Activated naive CD8-positive, alpha-beta T cell treated with anti-CD3 and anti-CD28 coated beads, Interleukin-2, amount 10 ng/mL, durations not matched to agents 7 days and 5 days (primary cell): ENCODE results near the gene USP16. TPM values are rescaled to one million over a fixed set of nuclear protein-coding genes. Genes with fewer than 3 reads are reported as not detected.

Experiments
- ATAC-seq: fragments of 150-1000 bp; cut with Tn5 transposase; one replicate; pipeline ENCODE4 v1.10.0; 2021; ENCODE audit warnings: low read depth, moderate library complexity
- POLR2A ChIA-PET: fragments of 350-600 bp; sonication (Branson Sonifier 250); formaldehyde crosslinking; loops from one replicate; lab custom pipeline; 2021; ENCODE audit warnings: antibody characterized with exemption; lab: Charles Lee
- DNase-seq: peaks from one replicate; pipeline ENCODE4 v3.0.0; 2021
- H3K27ac Mint-ChIP-seq: one replicate; pipeline ENCODE4 v1.8.0; 2022; ENCODE audit warnings: mild to moderate bottlenecking, mixed read lengths
- H3K27me3 Mint-ChIP-seq: one replicate; pipeline ENCODE4 v1.8.0; 2022; ENCODE audit warnings: mild to moderate bottlenecking, moderate library complexity, mixed read lengths
- H3K36me3 Mint-ChIP-seq: one replicate; pipeline ENCODE4 v1.8.0; 2021; ENCODE audit warnings: mild to moderate bottlenecking, mixed read lengths
- H3K4me1 Mint-ChIP-seq: one replicate; pipeline ENCODE4 v1.8.0; 2021; ENCODE audit warnings: mixed read lengths
- H3K4me3 Mint-ChIP-seq: one replicate; pipeline ENCODE4 v1.8.0; 2022; ENCODE audit warnings: mild to moderate bottlenecking, moderate library complexity, mixed read lengths
- H3K9me3 Mint-ChIP-seq: one replicate; pipeline ENCODE4 v1.8.0; 2021; ENCODE audit warnings: mixed read lengths
- total RNA-seq, 2 experiments: library from RNA; stranded (reverse); gene quantifications; one replicate each; pipeline ENCODE4 v1.2.3, GENCODE V29; 2021

USP16 gene
- total RNA-seq, 2 experiments from 2014 or later = 39.5 to 40.9 TPM

GRCh38 chr21:29053011-29053553 is 28.6 kb downstream of the USP16 start:
- Mint-ChIP-seq H3K27me3 (no peaks in the 10 kb centered on the region), H3K27ac (no peak overlapping the region), H3K4me3 (no peak overlapping the region), H3K36me3 (peaks cover 25% of the 10 kb centered on the region), H3K9me3 (no peaks in the 10 kb centered on the region), H3K4me1 (peaks cover 3% of the 10 kb centered on the region)
- POLR2A ChIA-PET = interaction anchor here (1.5 kb wide), 1 partner anchor 17 kb away, joined by 4 read pairs; no protein-coding TSS in a partner anchor
- DNase-seq (no peak), ATAC-seq (no peak)

DNA sequence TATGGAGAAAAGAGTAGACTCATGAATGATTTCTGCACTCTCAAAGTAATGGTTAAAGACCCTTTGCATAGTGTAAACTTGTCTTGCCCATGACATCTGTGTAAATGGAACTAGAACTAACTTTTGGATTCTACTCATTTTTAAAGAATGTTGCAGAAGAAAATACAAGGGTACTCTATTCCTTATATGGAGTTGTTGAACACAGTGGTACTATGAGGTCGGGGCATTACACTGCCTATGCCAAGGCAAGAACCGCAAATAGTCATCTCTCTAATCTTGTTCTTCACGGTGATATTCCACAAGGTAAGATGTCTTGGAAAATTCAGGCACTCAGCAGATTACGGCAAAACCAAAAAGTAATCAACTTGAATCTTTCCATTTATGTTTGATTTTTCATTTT is 29.2 kb downstream of the USP16 start:
- no peaks in the 10 kb centered on the region for H3K27me3 Mint-ChIP-seq
- DNase-seq (no peak), ATAC-seq (no peak)
- no peaks in the 10 kb centered on the region for H3K9me3 Mint-ChIP-seq
- H3K4me1 Mint-ChIP-seq = peaks cover 3% of the 10 kb centered on the region
- H3K4me3 Mint-ChIP-seq = no peak overlapping the region
- peaks cover 24% of the 10 kb centered on the region for H3K36me3 Mint-ChIP-seq
- H3K27ac Mint-ChIP-seq = no peak overlapping the region
- POLR2A ChIA-PET = interaction anchor here (1.5 kb wide), 1 partner anchor 17 kb away, joined by 4 read pairs; no protein-coding TSS in a partner anchor

- H3K9me3 Mint-ChIP-seq = no peaks in the 10 kb centered on the region
- peaks cover 22% of the 10 kb centered on the region for H3K36me3 Mint-ChIP-seq
- POLR2A ChIA-PET = interaction anchor here (0.7 kb wide), 1 partner anchor 14 kb away, joined by 6 read pairs; no protein-coding TSS in a partner anchor
- ATAC-seq (no peak), DNase-seq (no peak)
- no peaks in the 10 kb centered on the region for H3K27me3 Mint-ChIP-seq
- H3K27ac Mint-ChIP-seq = no peak overlapping the region
- H3K4me1 Mint-ChIP-seq = peaks cover 3% of the 10 kb centered on the region
- no peak overlapping the region for H3K4me3 Mint-ChIP-seq
These were observed 30.6 kb downstream of the USP16 start for GRCh38 chr21:29055080-29055479.

DNA sequence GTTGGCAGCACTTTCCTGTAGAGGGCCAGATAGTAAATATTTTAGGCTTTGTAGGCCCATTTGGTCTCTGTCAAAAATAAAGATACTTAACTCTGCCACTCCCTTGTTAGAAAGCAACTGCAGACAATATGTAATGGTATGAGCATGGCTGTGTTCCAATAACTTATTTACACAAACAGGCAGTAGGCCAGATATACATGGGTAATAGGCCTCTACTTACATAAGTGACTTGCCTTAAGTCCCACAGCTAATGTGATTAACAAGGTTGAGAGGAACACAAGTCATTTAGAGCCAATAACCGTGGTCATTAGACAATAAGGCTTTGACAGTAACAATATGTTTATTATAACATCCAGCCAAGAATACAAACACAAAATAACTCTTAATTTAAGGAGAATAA is 31.5 kb downstream of the USP16 start:
- POLR2A ChIA-PET = no interaction called here
- no peak for DNase-seq
- H3K4me1 Mint-ChIP-seq = peaks cover 3% of the 10 kb centered on the region
- H3K27ac Mint-ChIP-seq = no peak overlapping the region
- H3K27me3 Mint-ChIP-seq = no peaks in the 10 kb centered on the region
- no peak overlapping the region for H3K4me3 Mint-ChIP-seq
- peaks cover 26% of the 10 kb centered on the region for H3K36me3 Mint-ChIP-seq
- no peak for ATAC-seq
- no peaks in the 10 kb centered on the region for H3K9me3 Mint-ChIP-seq

DNA sequence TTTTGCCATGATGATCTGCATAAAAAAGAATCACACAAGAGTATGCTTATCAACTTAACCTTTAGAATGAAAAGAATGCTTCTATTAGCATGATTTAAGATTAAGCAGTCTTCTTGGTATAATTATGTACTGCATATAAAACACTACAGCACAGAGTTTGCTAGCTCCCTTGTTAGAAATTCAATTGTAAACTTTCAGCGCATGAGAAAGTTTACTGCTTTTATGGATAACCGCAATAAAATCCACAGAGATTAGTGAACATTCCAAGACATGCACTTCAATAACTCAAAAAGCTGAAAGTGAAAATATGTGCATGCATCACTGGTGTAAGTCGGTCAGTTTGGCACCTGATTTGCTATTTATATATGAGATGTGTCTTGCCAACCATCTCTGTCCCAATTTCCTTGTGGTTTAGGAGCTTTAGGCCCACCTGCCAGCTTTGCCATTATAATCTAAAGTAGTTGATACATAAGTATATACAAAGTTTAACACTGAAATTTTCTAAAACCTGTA is 32.1 kb downstream of the USP16 start:
- Mint-ChIP-seq H3K4me1 (peaks cover 4% of the 10 kb centered on the region), H3K36me3 (peaks cover 32% of the 10 kb centered on the region), H3K9me3 (no peaks in the 10 kb centered on the region), H3K27me3 (no peaks in the 10 kb centered on the region), H3K27ac (no peak overlapping the region), H3K4me3 (no peak overlapping the region)
- no peak for DNase-seq
- ATAC-seq = no peak
- POLR2A ChIA-PET = no interaction called here

GRCh38 chr21:29064850-29065481 is 40.5 kb downstream of the USP16 start:
- ATAC-seq (no peak), DNase-seq (no peak)
- Mint-ChIP-seq H3K4me1 (peaks cover 7% of the 10 kb centered on the region), H3K27ac (no peak overlapping the region), H3K36me3 (peaks cover 52% of the 10 kb centered on the region), H3K9me3 (no peaks in the 10 kb centered on the region), H3K4me3 (no peak overlapping the region), H3K27me3 (no peaks in the 10 kb centered on the region)
- POLR2A ChIA-PET = interaction anchor here (0.7 kb wide), 1 partner anchor 62 kb away, joined by 3 read pairs; no protein-coding TSS in a partner anchor

DNA sequence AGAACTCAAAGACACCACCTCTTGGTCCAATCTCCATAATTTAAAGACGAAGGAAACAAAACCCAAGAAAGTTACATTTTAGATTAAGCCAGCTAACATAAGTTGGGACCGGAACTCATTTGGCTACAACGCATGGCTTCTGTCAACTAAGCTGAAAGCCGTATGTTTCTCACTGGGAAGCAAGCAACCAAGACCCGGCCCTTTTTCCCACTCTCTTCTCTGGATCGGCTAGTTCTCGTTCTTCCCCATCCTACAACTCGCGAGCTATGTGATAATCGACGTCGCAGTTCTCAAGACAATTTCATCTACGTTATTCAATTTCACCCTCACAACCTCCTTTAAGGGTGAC is 48.4 kb downstream of the USP16 start:
- Mint-ChIP-seq H3K4me3 (peak overlapping the region; percentile 99), H3K4me1 (peaks cover 39% of the 10 kb centered on the region), H3K27ac (peak overlapping the region; percentile 99), H3K9me3 (peaks cover 2% of the 10 kb centered on the region), H3K36me3 (peaks cover 15% of the 10 kb centered on the region), H3K27me3 (no peaks in the 10 kb centered on the region)
- DNase-seq = no peak
- POLR2A ChIA-PET = interaction anchor here (1.1 to 4.1 kb wide), 7 partner anchors 13 to 226 kb away, joined by 4 to 18 read pairs (median 14); partner anchors contain the start of genes BACH1, LTN1, RWDD2B and USP16
- ATAC-seq = no peak

DNA sequence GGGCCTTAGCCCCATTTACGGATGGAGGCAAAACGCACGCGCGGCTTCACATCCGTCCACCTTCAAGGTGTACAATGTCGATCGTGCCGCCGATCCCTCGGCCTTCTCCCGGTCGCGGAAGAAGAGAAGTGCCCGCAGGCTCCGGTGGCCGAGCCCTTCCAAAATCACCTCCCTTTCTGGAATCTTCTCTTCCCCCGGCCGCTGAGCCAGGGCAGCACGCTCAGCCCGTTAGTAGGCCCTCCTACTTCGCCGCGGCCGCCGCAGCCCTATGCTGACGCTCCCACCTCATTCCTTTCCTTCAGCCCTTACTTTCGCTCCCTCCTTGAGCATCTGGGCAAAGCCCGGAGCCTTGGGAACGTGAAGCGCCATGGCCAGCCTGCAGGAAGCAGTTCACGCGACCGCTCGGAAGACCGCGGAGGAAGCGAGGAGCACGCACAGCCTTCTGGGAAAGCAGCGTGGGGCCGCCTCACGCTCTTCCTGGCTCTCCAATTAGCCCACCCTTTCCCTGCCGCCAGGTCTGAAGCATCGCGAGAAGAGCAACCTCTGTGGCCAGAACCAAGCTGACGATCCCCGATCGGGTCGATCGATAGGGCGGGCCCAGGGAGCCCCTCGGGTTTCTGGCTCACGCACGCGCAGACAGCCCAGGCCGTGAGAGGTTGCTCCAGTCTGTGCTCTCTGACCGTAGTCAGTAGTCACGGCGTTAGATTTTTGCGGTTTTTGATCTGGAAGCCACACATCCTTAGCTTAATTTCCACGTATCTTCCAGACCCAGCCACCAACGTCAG is 48.9 kb downstream of the USP16 start, which contains the start of gene CCT8:
CCT8 (minus strand) TSS at position 427 of the 785 bp plus-strand sequence; CDS start at position 369, 58 bp downstream.
- ATAC-seq = peak; percentile 87
- Mint-ChIP-seq H3K27me3 (no peaks in the 10 kb centered on the region), H3K36me3 (peaks cover 13% of the 10 kb centered on the region), H3K9me3 (peaks cover 2% of the 10 kb centered on the region), H3K4me3 (peak within 1 kb of the TSS; percentile 99), H3K4me1 (peaks cover 40% of the 10 kb centered on the region), H3K27ac (peak within 1 kb of the TSS; percentile 99)
- POLR2A ChIA-PET = interaction anchor here (0.7 to 4.1 kb wide), 11 partner anchors 9 to 376 kb away, joined by 3 to 18 read pairs (median 11); partner anchors contain the start of genes BACH1, LTN1, RWDD2B and USP16
- DNase-seq = peak; percentile 96

- peaks cover 44% of the 10 kb centered on the region for H3K4me1 Mint-ChIP-seq
- peak overlapping the region; percentile 99 for H3K4me3 Mint-ChIP-seq
- H3K9me3 Mint-ChIP-seq = peaks cover 2% of the 10 kb centered on the region
- DNase-seq (no peak), ATAC-seq (peak; percentile 11)
- peak overlapping the region; percentile 99 for H3K27ac Mint-ChIP-seq
- POLR2A ChIA-PET = interaction anchor here (0.7 to 4.1 kb wide), 9 partner anchors 8 to 375 kb away, joined by 3 to 18 read pairs (median 14); partner anchors contain the start of genes BACH1, LTN1, RWDD2B and USP16
- H3K27me3 Mint-ChIP-seq = no peaks in the 10 kb centered on the region
- peaks cover 13% of the 10 kb centered on the region for H3K36me3 Mint-ChIP-seq
These were observed 49.5 kb downstream of the USP16 start for GRCh38 chr21:29074007-29074376.

- Mint-ChIP-seq H3K4me1 (peaks cover 51% of the 10 kb centered on the region), H3K27ac (peak overlapping the region; percentile 66), H3K27me3 (no peaks in the 10 kb centered on the region), H3K9me3 (peaks cover 2% of the 10 kb centered on the region), H3K4me3 (peak overlapping the region; percentile 53), H3K36me3 (peaks cover 10% of the 10 kb centered on the region)
- ATAC-seq (no peak), DNase-seq (no peak)
- POLR2A ChIA-PET = interaction anchor here (0.6 to 5.0 kb wide), 7 partner anchors 51 to 375 kb away, joined by 3 to 33 read pairs (median 5); partner anchors contain the start of genes BACH1, LTN1, RWDD2B and USP16
These were observed 50.3 kb downstream of the USP16 start for GRCh38 chr21:29074783-29075182.

GRCh38 chr21:29075706-29076466 is 51.4 kb downstream of the USP16 start:
- ATAC-seq (no peak), DNase-seq (no peak)
- Mint-ChIP-seq H3K27ac (peak overlapping the region; percentile 94), H3K9me3 (peaks cover 2% of the 10 kb centered on the region), H3K36me3 (peaks cover 10% of the 10 kb centered on the region), H3K4me1 (peaks cover 58% of the 10 kb centered on the region), H3K4me3 (peak overlapping the region; percentile 83), H3K27me3 (no peaks in the 10 kb centered on the region)
- POLR2A ChIA-PET = interaction anchor here (1.0 to 5.0 kb wide), 7 partner anchors 52 to 223 kb away, joined by 5 to 33 read pairs (median 11); partner anchors contain the start of genes BACH1, LTN1, RWDD2B and USP16
